Smooth muscle cell (in vitro differentiated cells): ENCODE data around the gene PXT1. TPM values are rescaled to one million over a fixed set of nuclear protein-coding genes. Genes with fewer than 3 reads are reported as not detected.

ENCODE experiments used
- DNase-seq: peaks from one replicate; lab custom pipeline; 2025; ENCODE audit not compliant: unreplicated experiment; lab: John Stamatoyannopoulos, UW
- H2AFZ ChIP-seq: fragments of 200-600 bp; sonication (generic); 2 replicates; pipeline ENCODE4 v1.6.0; 2016; ENCODE audit warnings: antibody characterized with exemption, low read depth, mild to moderate bottlenecking
- H3F3A ChIP-seq: fragments of 200-600 bp; sonication (generic); 2 replicates; pipeline ENCODE4 v1.6.0; 2017; ENCODE audit warnings: antibody characterized with exemption, low read depth
- H3K27ac ChIP-seq: fragments of 200-600 bp; sonication (generic); 2 replicates; pipeline ENCODE4 v1.5.1; 2016; ENCODE audit warnings: low read depth, mild to moderate bottlenecking
- H3K27me3 ChIP-seq: fragments of 200-600 bp; sonication (generic); 2 replicates; pipeline ENCODE4 v1.6.1; 2016; ENCODE audit warnings: low read depth, mild to moderate bottlenecking
- H3K36me3 ChIP-seq: fragments of 200-600 bp; sonication (generic); 2 replicates; pipeline ENCODE4 v1.5.1; 2016; ENCODE audit warnings: low read depth
- H3K4me1 ChIP-seq: fragments of 200-600 bp; sonication (generic); 2 replicates; pipeline ENCODE4 v1.5.1; 2016; ENCODE audit warnings: low read depth
- H3K4me2 ChIP-seq: fragments of 200-600 bp; sonication (generic); 2 replicates; pipeline ENCODE4 v1.6.0; 2016; ENCODE audit warnings: mild to moderate bottlenecking
- H3K4me3 ChIP-seq: fragments of 200-600 bp; sonication (generic); 2 replicates; pipeline ENCODE4 v1.5.1; 2016; ENCODE audit warnings: mild to moderate bottlenecking
- H3K79me2 ChIP-seq: fragments of 200-600 bp; sonication (generic); 2 replicates; pipeline ENCODE4 v1.6.0; 2016; ENCODE audit warnings: low read depth, mild to moderate bottlenecking
- H3K9ac ChIP-seq: fragments of 200-600 bp; sonication (generic); 2 replicates; pipeline ENCODE4 v1.6.0; 2016; ENCODE audit warnings: low read depth
- H3K9me3 ChIP-seq: fragments of 200-600 bp; sonication (generic); replicated peaks from 2 replicates; pipeline ENCODE4 v1.5.1; 2016; ENCODE audit warnings: low read depth
- H4K20me1 ChIP-seq: fragments of 200-600 bp; sonication (generic); 2 replicates; pipeline ENCODE4 v1.6.0; 2016; ENCODE audit warnings: low read depth
- CTCF ChIP-seq: fragments of 200-600 bp; sonication (generic); IDR thresholded peaks from 2 replicates; pipeline ENCODE4 v1.5.1; 2017; ENCODE audit warnings: borderline replicate concordance, mild to moderate bottlenecking, antibody characterized with exemption; ENCODE audit not compliant: insufficient read depth, poor library complexity, severe bottlenecking
- WGBS: methylation state at CpG from one replicate; pipeline ENCODE4 v1.1.7; 2016; ENCODE audit warnings: low lambda C conversion rate; 5-methylcytosine and 5-hydroxymethylcytosine counted together
- polyA plus RNA-seq: library from polyadenylated mRNA; unstranded; fragments of >200 nt; fragmentation: Nextera tagmentation; extraction: Ambion mirVana; gene quantifications from 2 replicates; pipeline ENCODE4 v1.2.1, GENCODE V29; 2016
- total RNA-seq: library from RNA; depleted of rRNA; stranded (reverse); fragments of >200 nt; gene quantifications from 2 replicates; pipeline ENCODE4 v1.2.3, GENCODE V29; 2014

The PXT1 gene
- not detected in 2 replicates for total RNA-seq
- not detected in 2 replicates for polyA plus RNA-seq

GRCh38 chr6:36442671-36443470 lies at the start of gene PXT1, which contains the start of gene KCTD20:
Gene PXT1 (minus strand): TSS chr6:36442854. CDS start chr6:36426082, 16,772 bp downstream.
Gene KCTD20 (plus strand): TSS chr6:36443000. CDS start chr6:36470098, 27,098 bp downstream.
- H3K9me3 ChIP-seq = no peaks in the 10 kb centered on the region
- 2% methylated on average over 77 of the region's 91 CpGs for WGBS
- H3K79me2 ChIP-seq = peaks cover 49% of the 10 kb centered on the region

GRCh38 chr6:36492092-36492491 lies 49.4 kb upstream of the PXT1 start:
- no peak overlapping the region for H3K9ac ChIP-seq
- H3K27me3 ChIP-seq = no peaks in the 10 kb centered on the region
- H2AFZ ChIP-seq = no peak overlapping the region
- H3K4me2 ChIP-seq = no peak overlapping the region
- peaks cover 25% of the 10 kb centered on the region for H3K4me1 ChIP-seq
- no peak for DNase-seq
- peaks cover 13% of the 10 kb centered on the region for H3K36me3 ChIP-seq
- no peaks in the 10 kb centered on the region for H3K79me2 ChIP-seq
- no peaks in the 10 kb centered on the region for H3K9me3 ChIP-seq
- H3K4me3 ChIP-seq = no peak overlapping the region
- H3K27ac ChIP-seq = no peak overlapping the region
- H4K20me1 ChIP-seq = peaks cover 19% of the 10 kb centered on the region
- WGBS = 96% methylated on average over 4 of the region's 4 CpGs
- H3F3A ChIP-seq = peaks cover 3% of the 10 kb centered on the region
- no peak for TF ChIP-seq CTCF

More at GRCh38 chr6:36442671-36443470, at the start of gene PXT1, which contains the start of gene KCTD20:
- Histone ChIP-seq H2AFZ (peak within 1 kb of the TSS; percentile 68), H3K27me3 (no peaks in the 10 kb centered on the region), H4K20me1 (peaks cover 36% of the 10 kb centered on the region), H3F3A (peaks cover 14% of the 10 kb centered on the region), H3K4me3 (peak within 1 kb of the TSS; percentile 96), H3K4me1 (peaks cover 34% of the 10 kb centered on the region), H3K27ac (peak within 1 kb of the TSS; percentile 99), H3K9ac (peak within 1 kb of the TSS; percentile 92), H3K4me2 (peak within 1 kb of the TSS; percentile 91), H3K36me3 (no peaks in the 10 kb centered on the region)
- DNase-seq = peak; percentile 56
- no peak for TF ChIP-seq CTCF

GRCh38 chr6:36491378-36491965 lies 48.8 kb upstream of the PXT1 start:
- Histone ChIP-seq H3F3A (peaks cover 3% of the 10 kb centered on the region), H3K4me3 (no peak overlapping the region), H3K79me2 (no peaks in the 10 kb centered on the region), H3K9me3 (no peaks in the 10 kb centered on the region), H2AFZ (no peak overlapping the region), H3K4me2 (no peak overlapping the region), H3K27me3 (no peaks in the 10 kb centered on the region), H3K9ac (no peak overlapping the region), H3K27ac (no peak overlapping the region), H3K36me3 (peaks cover 10% of the 10 kb centered on the region), H4K20me1 (peaks cover 19% of the 10 kb centered on the region), H3K4me1 (peaks cover 25% of the 10 kb centered on the region)
- DNase-seq = no peak
- no peak for TF ChIP-seq CTCF
- 94% methylated on average over 7 of the region's 7 CpGs for WGBS
